IMR-90 (cell line): ENCODE measurements around the gene INO80B.

ENCODE experiments used
- CHD1 ChIP-seq: IDR thresholded peaks from 2 replicates; pipeline ENCODE4 v1.6.1; 2012; ENCODE audit warnings: low read depth, low read length, improper control_type of control experiment
- NFE2L2 ChIP-seq: fragments of 150-350 bp; IDR thresholded peaks from 2 replicates; pipeline ENCODE4 v1.6.1; 2016; ENCODE audit warnings: low read depth, mild to moderate bottlenecking, low read length
- POLR2A ChIP-seq: IDR thresholded peaks from 2 replicates; pipeline ENCODE4 v1.6.1; 2012; ENCODE audit warnings: mild to moderate bottlenecking, low read depth, low read length
- RCOR1 ChIP-seq: IDR thresholded peaks from 2 replicates; pipeline ENCODE4 v1.6.1; 2012; ENCODE audit warnings: mild to moderate bottlenecking, low read length, improper control_type of control experiment; ENCODE audit not compliant: insufficient replicate concordance
- SMC3 ChIP-seq: fragments of 150-350 bp; IDR thresholded peaks from 2 replicates; pipeline ENCODE4 v1.6.1; 2016; ENCODE audit warnings: low read depth, mild to moderate bottlenecking, antibody characterized with exemption, low read length, moderate library complexity
- USF2 ChIP-seq: fragments of 150-350 bp; IDR thresholded peaks from 2 replicates; pipeline ENCODE4 v1.6.1; 2017; ENCODE audit warnings: mild to moderate bottlenecking, antibody characterized with exemption, low read length, low read depth
- TF ChIP-seq, protein P1 (sequence below): conservative IDR thresholded peaks from 2 replicates; pipeline ENCODE4 v1.5.1; 2012; ENCODE audit warnings: mild to moderate bottlenecking, low read depth, low read length, improper control_type of control experiment

- TF ChIP-seq, protein P1, sequence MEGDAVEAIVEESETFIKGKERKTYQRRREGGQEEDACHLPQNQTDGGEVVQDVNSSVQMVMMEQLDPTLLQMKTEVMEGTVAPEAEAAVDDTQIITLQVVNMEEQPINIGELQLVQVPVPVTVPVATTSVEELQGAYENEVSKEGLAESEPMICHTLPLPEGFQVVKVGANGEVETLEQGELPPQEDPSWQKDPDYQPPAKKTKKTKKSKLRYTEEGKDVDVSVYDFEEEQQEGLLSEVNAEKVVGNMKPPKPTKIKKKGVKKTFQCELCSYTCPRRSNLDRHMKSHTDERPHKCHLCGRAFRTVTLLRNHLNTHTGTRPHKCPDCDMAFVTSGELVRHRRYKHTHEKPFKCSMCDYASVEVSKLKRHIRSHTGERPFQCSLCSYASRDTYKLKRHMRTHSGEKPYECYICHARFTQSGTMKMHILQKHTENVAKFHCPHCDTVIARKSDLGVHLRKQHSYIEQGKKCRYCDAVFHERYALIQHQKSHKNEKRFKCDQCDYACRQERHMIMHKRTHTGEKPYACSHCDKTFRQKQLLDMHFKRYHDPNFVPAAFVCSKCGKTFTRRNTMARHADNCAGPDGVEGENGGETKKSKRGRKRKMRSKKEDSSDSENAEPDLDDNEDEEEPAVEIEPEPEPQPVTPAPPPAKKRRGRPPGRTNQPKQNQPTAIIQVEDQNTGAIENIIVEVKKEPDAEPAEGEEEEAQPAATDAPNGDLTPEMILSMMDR, result no peak
- no peak for TF ChIP-seq CHD1
- TF ChIP-seq POLR2A, result no peak
- no peak for TF ChIP-seq USF2
- no peak for TF ChIP-seq SMC3
- TF ChIP-seq NFE2L2, result no peak
- no peak for TF ChIP-seq RCOR1
Measured at GRCh38 chr2:74493546-74493945, 38.7 kb downstream of the INO80B start.
